NCI-H446 (cell line): ENCODE measurements around the gene C6orf47.

ENCODE experiments used
- DNase-seq, 2 experiments: peaks; one replicate each; lab custom pipeline; 2025; lab: John Stamatoyannopoulos, UW

C6orf47 gene

DNA sequence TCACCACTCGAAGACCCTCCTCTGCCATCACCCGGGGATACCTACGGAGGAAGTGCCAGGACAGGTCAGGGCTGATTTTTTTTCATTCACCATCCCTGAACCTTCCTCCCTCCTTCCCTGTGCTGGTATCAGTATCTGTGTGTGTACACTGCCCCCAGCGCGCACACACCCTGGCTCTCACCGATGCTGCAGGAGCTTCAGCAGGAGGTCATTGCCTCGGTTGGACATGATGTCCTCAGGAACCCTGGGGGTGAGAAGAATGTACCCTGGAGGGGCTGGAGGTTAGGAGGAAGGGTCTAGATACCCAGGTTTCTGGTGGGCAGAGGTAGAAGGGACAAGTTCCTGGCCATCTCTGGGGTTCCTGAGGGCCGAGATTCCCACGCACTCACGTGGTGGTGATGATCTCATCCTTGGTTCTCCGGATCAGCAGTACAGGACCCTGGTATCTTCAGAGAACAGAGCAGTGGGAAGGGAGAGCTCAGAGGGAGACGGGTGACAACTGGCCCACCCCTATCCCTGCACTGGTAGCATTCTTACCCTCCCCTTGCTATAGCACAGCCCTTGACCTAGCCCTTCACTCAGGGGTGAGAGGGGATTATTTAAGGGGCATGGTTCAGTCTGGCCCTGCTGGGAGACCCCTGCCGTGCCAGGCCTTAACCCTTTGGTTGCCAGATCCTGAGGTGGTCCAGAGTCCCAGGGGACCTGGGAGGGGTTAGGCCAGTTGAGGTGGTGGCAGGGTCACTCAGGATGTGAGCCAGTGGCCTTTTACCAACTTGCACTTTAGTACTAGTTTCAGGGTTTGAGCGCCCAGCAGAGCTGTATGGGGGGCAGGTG, 27.5 kb upstream of the C6orf47 start:
- no peak for DNase-seq

DNA sequence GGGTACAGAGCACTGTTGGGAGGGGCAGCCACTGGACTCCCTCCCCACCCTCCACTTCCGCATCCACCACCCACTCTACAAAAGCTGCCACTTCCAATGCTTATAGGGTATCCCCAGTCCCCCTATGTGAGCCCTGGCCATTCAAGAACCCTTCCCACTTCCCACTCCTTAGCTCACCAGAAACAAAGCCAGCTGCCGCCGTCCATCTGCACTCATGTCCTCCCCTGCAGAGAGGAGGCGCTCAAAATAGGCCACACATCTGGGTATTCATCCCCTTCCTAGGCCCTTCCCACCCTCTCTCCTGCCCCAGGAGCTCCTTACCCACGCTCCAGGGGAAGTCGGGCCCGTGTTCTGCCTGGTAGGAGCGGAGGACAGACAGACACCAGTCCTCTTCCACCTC, 26.7 kb upstream of the C6orf47 start:
- no peak for DNase-seq

DNA sequence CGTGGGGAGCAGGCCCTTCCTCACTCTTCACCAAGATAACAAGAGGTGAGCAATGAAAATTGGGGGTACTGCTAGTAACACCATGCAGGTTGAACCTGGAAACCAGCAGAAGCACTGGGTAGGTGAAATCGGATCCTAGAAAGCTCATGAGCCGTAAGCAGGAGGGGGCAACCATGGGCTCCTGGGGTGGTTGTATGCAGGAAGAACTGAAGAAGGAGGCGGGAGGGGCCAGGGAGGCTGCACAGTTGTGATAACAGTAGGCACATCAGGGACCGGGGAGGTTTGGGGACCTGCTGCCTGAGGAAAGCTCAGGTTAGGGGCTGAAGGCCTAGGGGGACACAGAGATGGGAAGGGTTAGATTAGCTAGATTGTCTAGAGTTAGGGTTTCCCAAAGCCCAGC, 25.9 kb upstream of the C6orf47 start:
- no peak for DNase-seq

DNA sequence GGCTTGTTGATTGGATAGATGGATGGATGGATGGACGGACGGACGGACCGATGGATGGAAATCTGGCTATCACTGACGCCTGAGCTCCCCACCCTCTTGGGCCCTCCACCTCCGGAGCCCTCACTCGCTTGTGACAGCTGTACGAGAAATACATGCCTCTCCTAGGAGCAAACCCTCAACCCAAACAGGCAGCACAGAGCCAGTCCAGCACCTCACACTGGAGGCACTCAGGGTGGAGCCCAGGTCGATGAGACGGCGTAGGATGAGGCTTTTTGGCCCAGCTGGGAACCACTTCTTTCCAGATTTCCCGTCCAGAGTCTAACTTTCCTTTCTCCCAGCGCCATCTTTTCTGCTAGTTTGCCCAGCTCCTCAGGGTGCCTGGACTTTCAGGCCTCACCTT, 23.0 kb upstream of the C6orf47 start:
- DNase-seq: no peak

DNA sequence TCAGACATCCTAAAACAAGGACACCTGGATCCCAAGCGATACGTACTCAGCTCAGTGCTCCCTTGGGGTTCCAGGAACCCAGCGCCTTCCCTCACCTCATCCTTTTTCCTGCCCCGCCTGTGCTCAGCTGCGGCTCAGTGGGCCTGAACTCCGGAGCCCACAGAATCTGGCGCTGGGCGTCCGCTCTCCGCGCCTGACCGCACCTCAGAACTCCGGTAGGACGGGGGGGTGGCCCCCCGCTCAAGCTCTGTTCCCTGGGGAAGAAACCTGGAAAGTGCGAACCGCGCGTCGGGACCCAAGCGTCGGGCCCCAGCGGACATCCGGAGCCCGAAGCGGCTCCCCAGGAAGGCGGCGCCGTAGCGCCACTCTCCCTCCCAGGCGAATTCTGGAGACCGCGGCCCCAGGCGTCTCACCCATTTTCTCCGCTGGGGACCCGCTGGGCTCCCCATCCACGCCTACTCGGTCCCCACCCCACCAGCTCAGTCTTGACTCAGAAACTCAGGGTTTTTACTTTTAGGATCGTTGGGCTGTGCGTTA, 20.6 kb upstream of the C6orf47 start:
- DNase-seq: no peak

DNA sequence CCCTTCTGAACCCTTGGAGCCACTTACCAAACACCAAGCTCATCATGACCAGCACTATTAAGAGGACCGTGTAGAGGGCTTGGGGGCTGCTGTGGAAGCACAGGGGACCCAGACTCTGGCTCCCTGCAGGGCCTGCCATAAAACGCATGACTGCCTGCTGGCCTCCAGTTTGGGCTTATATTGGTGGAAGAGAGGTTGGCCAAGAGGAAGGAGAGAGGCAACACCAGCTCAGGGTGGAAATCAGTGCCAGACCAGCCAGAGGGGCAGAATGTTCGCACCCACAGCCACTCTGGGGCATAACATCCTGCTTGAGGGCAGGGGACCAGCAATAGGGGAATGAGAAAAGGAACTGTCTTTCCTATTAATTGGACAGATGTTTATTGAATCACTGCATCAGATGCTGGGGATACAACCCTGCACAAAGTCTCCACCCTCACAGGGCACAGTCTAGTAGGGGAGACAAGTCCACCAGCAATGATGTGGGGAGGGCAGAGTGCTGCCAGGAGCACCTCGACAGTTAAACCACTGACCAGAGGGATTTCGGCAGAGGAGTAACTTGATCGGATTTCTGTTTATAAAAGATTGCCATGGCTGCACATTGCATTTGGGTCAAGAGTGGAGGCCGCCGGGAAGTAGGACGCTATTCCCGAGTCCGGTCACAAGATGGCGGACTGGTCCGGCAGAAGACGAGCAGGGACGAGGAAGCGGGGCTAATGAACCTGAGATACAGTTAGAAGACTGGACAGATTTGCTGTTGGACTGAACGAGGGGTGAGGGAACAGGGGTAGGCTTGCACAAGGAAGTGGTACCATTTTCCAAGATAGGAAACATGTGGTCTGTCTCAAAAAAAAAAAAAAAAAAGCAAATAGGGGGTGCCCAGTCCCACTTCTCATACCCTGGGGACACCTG, 19.9 kb upstream of the C6orf47 start, which contains the start of gene LY6G5C:
Gene LY6G5C (minus strand): TSS at position 842 of the 909 bp plus-strand sequence. CDS start 694 bp downstream, at position 148.
- DNase-seq: peak; percentile 49 to 68

DNA sequence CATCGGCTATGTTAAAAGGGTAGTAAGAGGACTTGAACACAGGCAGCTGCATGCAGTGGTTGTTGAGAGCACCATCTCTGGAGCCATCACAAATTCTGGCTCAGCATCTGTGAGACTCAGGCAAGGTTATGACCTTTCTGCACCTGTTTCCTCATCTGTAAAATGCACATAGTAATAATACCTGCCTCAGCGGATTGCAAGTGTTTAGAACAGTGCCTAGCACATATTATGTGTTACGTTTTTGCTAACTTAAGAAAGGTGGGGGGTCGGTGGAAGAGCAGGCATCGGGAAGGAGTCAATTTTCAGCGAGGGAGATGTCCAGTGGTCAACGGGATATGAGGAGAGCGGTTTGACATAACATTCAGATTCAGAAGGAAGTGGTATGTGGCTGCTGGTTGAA, 17.4 kb upstream of the C6orf47 start:
- DNase-seq: no peak

DNA sequence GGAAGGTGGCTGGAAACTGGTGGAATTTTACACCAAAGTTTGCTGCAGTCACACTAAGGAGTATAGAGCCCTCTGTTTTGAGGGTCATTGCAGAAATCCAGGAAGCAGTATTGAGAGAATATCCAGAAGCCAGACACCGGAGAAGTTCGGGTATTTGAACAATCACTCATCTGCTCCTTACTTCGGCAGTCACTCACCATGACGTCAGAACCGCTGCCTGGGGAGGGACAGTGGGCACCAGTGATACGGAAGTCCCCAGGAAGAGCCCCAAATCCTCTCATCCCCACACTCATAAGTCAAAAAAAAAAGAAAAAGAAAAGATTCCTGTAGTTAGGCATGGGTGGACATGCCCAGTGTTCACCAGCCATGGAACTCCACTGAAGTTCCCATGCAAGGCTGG, 16.3 kb upstream of the C6orf47 start:
- no peak for DNase-seq

DNA sequence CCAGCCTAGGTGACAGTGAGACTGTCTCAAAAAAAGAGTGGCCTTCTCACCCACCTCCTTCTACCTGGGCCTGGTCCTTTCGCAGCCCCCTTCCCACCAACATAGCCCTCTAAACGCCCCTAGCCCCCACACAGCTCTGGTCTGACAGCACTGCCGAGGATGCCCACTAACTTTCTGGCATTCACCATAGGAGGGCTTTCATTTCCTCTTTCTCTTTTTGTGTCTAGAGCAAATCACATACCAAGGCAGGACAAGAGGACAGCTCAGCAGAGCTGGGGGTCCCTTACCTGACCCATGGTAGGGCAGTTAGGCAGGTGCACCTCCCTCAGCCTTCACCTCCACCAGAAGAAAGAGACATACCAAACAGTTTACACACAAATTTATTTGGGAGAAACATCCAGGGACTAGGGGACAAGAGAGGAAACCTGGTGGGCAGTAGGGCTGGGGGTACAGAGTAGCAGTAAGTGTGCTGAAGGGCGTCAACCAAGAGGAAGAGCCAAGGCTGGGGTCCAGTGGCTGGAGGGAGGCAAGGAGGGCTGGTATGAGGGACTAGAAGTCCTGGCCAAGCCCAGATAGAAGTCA, 15.8 kb upstream of the C6orf47 start:
- no peak for DNase-seq

DNA sequence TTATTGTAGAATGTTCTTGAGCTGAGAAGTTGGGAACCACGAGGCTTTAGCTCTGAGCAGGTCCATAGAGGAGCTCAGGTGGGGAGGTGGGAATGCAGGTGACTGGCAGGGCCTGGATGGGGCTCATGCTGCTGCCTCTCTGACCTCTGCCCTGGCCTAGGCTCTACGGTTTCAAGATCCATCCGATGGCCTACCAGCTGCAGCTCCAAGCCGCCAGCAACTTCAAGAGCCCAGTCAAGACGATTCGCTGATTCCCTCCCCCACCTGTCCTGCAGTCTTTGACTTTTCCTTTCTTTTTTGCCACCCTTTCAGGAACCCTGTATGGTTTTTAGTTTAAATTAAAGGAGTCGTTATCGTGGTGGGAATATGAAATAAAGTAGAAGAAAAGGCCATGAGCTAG, 9.1 kb upstream of the C6orf47 start, which contains the start of gene LY6G5B:
Gene LY6G5B (plus strand): TSS at position 301 of the 400 bp plus-strand sequence. CDS start 975 bp downstream, outside the sequence.
- DNase-seq: no peak

DNA sequence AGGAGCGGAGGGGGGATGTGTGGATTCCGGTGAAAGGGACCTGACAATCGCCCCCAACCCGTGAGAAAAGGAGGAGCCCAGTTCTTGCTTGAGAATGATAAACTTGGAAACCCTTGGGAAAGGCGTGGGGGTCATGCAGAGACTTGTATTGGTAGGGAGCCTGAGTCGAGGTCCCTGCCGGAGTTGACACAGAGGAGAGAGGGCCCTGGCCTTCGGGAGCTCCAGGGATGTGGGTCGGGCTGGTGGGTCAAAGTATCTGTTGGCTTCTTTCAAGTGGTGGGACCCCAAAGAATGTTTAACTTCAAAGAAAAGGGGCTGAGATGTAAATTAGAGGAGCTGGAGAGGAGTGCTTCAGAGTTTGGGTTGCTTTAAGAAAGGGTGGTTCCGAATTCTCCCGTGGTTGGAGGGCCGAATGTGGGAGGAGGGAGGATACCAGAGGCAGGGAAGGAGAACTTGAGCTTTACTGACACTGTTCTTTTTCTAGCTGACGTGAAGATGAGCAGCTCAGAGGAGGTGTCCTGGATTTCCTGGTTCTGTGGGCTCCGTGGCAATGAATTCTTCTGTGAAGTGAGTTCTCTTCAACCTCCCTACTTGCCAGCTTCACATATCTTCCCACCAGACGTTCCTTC, 5.9 kb upstream of the C6orf47 start:
- no peak for DNase-seq

DNA sequence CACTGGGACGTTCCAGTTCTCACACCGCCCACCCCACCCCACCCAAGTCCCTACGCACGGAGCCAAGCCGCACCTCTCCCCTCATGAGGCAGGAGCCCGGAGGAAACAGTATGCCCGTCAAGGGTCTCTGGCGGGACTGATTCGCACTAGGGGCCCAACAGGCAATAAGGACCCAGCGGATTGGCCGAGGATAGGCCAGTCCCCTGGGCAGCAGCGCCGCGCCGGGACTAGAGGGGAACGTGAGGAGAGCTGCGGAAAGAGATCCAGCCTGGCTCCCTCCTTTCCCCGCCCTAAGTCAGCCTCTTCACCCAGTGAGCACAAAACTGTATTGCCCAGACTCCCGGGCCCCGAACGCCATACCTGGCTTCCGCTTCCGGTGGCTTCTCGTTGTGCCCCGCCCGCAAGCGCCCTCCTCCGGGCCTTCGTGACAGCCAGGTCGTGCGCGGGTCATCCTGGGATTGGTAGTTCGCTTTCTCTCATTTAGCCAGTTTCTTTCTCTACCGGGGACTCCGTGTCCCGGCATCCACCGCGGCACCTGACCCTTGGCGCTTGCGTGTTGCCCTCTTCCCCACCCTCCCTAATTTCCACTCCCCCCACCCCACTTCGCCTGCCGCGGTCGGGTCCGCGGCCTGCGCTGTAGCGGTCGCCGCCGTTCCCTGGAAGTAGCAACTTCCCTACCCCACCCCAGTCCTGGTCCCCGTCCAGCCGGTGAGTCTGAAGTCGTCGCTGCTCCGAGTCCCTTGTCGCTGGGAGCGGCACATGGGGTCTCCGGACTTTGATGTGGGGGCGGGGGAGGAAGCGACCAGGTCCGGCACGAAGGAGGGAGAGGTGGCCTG, 5.1 kb upstream of the C6orf47 start, which contains the start of gene CSNK2B:
Gene CSNK2B (plus strand): TSS at position 580 of the 836 bp plus-strand sequence. CDS start 752 bp downstream, outside the sequence.
- DNase-seq: peak; percentile 97 to 98

DNA sequence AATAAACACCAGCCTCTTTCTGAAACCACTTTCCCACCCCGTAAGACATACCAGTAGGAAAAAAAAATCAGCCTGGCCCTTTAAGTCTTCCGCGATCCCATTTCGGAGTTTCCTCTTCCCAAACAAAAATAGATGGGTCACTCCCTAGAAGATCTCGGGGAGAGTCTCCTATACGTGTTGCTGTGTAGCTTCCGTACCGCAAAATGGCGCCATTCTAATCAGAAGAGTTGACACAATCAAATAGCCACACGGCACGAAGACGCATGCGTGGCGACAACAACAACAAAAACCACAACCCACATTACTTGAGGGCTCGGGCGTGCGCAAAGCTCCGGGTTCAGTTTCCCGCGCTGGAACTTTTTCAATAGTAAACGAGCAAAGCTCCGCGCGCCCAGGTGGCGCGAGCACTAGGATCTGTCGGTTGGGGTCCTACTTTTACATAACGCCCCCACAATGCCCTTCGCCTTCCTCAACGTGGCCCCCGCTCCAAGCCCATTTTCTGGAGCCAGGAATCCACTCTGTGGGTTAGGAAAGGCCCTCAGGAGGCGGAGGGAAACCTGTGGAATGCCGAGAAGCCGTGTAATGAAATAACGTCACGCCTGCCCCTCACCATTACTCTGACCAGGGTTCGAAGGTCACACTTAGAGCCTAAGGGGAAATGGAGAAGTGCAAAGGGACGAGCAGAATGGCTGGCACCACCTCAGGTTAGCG, 4.4 kb upstream of the C6orf47 start, which contains the start of gene GPANK1:
Gene GPANK1 (minus strand): TSS at position 208 of the 711 bp plus-strand sequence. CDS start 519 bp downstream, outside the sequence.
- peak; percentile 91 to 96 for DNase-seq

DNA sequence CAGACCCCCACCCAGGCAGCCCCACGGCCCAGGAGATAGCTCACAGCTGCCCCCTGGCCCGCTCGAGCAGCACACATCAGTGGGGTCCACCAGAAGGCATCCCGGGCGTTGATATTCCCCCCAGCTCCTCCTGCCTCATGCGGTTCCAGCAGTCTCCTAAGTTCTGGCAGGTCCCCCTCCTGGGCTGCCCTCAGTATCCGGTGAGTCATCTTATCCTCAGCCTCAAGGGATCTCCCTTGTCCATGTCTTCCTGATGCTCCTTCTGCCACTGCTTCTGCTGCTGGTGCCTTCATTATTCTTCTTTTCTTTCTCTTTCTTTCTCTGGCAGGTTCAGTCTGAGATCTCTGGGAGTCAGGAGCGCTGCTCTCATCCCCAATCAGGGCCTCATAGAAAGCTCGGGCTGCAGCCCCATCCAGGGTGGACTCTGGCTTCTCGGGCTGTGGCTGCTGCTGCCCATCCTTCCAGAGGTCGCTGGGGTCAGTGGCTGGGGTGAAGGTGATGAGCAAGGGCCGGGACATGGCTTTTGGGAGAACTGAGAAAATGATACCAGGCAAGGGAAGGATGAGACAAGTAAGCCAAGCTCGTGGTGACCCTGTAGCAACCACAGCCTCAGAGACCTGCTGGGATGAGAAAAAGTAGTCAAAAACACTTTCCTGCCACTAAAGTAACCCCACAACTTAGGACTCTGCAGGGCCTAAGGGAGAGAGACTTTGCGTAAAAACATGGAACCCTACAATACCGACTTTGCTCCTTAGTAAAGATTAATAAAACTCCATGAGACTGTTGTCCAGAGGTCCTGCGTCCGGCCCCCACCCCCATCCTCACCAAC, 3.6 kb upstream of the C6orf47 start:
- DNase-seq: peak in 1 of 2 experiments; percentile 56

DNA sequence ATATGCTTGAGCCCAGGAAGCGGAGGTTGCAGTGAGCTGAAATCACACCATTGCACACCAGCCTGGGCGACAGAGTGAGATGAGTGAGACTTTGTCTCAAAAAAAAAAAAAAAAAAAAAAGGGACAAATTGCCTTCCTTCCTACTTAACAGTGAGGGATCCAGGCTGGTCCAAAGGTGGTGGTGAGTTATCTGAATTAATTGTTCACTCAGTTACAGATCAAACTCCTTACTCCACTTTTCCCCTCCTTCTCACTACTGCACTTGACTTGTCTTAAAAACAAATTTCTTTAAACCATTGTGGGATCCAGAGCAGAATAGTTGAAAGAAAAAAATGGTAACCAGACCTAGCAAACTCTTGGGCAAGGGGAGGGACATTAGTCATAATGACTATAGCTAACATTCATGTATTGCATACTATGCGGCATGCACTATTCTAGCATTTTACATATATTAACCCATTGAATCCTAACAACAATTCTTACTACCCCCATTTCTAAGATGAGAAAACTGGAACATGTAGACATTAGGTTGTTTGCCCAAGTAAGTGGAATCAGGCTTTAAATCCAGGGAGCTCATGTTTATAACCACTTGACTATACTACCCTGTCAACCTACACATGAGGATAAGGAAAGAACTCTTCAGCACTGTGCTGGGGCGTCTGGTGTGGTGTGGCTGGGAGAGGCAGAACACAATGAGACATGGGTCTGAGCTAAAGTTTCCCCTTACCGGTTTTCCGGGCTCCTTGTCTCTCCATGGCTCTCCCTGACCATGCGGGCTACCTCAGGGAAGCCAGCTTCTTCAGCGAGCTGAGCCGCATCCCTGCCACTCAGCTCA, 2.8 kb upstream of the C6orf47 start:
- DNase-seq: no peak

DNA sequence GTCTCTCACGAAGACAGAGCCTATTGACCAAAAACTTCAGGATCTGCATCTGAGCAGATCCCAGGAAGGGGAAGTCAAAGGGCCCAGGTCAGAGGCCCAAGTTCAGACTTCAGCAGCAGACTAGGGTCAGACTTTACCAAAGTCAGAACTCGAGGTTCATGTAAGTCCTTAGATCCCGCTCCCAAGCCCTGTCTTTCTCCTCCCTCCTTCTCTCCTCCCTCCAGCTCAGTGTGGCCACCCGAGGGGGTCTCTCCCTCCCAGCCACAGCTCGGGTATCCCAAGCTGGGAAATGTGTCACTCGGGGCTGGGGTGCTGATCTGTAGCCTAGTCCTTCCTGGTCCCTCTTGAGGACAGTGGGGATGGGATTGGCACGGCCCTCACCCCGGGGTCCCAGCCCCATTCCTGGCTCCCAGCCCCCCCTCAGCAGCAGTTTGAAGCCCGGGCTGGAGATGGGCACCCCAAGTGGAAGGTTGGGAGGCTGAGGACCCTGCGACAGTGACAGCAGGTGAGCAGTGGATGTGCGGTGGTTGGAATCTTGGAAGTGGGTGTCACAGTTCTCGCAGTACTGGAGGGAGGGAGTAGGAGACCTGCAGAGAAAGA, 1.6 kb upstream of the C6orf47 start:
- no peak for DNase-seq
